DND-41 (cell line): ENCODE data around the gene IPO11.

Experiments used
- CTCF ChIP-seq: IDR thresholded peaks from 2 replicates; pipeline ENCODE4 v1.5.1; 2012; ENCODE audit warnings: borderline replicate concordance, low read length, moderate library complexity, mild to moderate bottlenecking; ENCODE audit not compliant: poor library complexity, severe bottlenecking; ENCODE audit errors: extremely low read depth
- EZH2 ChIP-seq: IDR thresholded peaks from 3 replicates; pipeline ENCODE4 v1.6.1; 2012; ENCODE audit warnings: borderline replicate concordance, low read depth, mild to moderate bottlenecking, moderate library complexity, low read length, inconsistent platforms; ENCODE audit not compliant: severe bottlenecking

GRCh38 chr5:62514510-62515119 lies 102.1 kb downstream of the IPO11 start:
- TF ChIP-seq CTCF, result no peak
- TF ChIP-seq EZH2, result no peak
